ENCODE measurements around the gene CDC42EP5. TPM values are rescaled to one million over a fixed set of nuclear protein-coding genes. Genes with fewer than 3 reads are reported as not detected.

Gene CDC42EP5
- total and polyA plus RNA-seq, 3 donors from 2014 or later: 7.8 to 11.9 (median 10.2) TPM

DNA sequence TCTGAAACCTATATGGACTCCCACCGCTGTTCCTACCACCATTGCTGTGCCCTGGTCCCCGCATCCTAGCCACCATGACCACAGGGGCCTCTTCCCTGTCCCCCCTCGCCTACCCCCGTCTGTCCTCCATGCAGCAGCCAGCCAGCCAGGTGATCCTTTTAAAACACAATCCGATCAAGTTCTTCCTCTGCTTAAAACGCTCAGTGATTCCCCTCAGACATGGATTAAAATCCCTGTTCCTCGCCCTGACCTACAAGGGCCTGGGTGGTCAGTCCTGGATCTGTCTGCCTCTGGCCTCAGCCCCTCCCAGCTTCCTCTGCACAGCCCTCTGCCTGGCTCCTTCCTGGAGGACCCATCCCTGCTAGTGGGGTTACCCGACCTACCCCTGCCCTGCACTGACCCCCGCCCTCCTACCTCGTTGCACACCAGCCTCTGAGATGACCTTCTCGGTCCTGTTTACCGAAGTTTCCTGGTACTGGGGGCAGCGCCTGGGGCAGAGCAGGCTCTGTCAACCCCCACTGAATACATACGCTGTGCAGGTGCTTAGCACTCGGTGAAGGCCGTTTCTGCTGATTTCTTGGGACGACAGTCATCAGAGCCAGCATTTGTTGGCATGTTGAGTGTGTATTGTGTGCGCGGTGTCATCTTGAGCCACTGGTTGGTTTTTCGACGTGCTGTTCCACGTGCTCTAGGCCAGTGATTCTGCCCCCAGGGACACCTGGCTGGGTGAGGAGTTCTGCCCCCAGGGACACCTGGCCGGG is 38.8 kb downstream of the CDC42EP5 start:
- Histone ChIP-seq H3K4me1 (peaks cover 42% of the 10 kb centered on the region), H3K36me3 (ENCODE audit: low read depth, missing control alignments) (no peaks in the 10 kb centered on the region), H3K9me3 (no peaks in the 10 kb centered on the region), H3K27ac (no peak overlapping the region), H3K4me3 (no peak overlapping the region), H3K27me3 (no peaks in the 10 kb centered on the region)
- intact Hi-C loops (cut with DNase I; ENCODE audit: low total_unique reads): no loop called here
- no peak for DNase-seq
- WGBS, 2 donors: 62 to 75% methylated on average over 23 of the region's 23 CpGs
- TF ChIP-seq, protein P1, sequence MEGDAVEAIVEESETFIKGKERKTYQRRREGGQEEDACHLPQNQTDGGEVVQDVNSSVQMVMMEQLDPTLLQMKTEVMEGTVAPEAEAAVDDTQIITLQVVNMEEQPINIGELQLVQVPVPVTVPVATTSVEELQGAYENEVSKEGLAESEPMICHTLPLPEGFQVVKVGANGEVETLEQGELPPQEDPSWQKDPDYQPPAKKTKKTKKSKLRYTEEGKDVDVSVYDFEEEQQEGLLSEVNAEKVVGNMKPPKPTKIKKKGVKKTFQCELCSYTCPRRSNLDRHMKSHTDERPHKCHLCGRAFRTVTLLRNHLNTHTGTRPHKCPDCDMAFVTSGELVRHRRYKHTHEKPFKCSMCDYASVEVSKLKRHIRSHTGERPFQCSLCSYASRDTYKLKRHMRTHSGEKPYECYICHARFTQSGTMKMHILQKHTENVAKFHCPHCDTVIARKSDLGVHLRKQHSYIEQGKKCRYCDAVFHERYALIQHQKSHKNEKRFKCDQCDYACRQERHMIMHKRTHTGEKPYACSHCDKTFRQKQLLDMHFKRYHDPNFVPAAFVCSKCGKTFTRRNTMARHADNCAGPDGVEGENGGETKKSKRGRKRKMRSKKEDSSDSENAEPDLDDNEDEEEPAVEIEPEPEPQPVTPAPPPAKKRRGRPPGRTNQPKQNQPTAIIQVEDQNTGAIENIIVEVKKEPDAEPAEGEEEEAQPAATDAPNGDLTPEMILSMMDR (IDR thresholded peaks at IDR 0.05): no peak

DNA sequence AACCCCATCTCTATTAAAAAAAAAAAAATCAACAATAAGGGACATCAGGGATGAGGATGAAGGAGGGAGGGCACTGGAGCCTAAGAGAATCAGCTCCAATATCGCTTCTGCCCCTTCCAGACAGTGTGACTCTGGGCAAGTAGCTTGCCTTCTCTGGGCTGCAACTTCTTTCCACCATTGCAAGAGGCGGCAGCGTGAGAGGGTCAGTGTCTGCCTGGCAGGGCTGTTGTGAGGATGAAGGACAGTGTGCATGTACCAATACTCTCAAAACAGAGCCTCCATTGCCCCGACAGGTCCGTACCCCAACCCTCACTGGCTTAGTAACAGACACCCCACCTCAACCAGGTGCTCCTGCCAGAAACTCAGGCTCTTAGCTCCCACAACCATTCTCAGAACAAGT is 39.4 kb downstream of the CDC42EP5 start:
- no peak overlapping the region for H3K27ac ChIP-seq
- H3K27me3 ChIP-seq: no peaks in the 10 kb centered on the region
- H3K4me3 ChIP-seq: no peak overlapping the region
- peaks cover 42% of the 10 kb centered on the region for H3K4me1 ChIP-seq
- no peak for TF ChIP-seq POLR2A (IDR thresholded peaks at IDR 0.05)
- intact Hi-C loops (cut with DNase I; ENCODE audit: low total_unique reads): no loop called here
- no peaks in the 10 kb centered on the region for H3K36me3 ChIP-seq (ENCODE audit: low read depth, missing control alignments)
- no peak for DNase-seq
- no peaks in the 10 kb centered on the region for H3K9me3 ChIP-seq
- 92 to 97% methylated on average over 3 to 5 of the region's 5 CpGs for WGBS, 2 donors

DNA sequence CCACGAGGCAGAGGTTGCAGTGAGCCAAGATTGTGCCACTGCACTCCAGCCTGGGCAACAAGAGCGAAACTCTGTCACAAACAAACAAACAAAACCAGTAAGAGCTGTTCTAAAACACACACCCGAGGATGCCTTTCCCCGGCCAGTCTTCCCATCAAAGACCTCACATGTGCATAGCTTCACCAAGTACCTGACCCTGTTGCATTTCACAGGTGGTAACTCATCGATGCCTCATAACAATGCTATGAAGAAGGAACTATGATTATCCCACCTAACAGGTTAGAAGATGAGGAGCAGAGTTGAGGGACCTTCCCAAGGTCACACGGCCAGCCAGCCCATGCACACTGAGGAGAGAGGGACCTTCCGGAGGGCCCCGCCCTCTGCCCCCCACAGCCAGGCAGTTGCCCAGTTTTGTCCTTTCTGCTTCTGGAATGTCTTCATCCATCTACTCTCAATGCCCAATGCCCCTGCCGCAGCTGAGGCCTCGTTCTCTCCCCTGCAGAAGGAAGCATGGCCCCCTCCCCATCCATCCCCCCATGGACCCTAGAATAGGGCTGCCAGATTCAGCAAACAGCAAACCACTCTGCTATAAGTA is 40.9 kb downstream of the CDC42EP5 start:
- intact Hi-C loops (cut with DNase I; ENCODE audit: low total_unique reads): no loop called here

DNA sequence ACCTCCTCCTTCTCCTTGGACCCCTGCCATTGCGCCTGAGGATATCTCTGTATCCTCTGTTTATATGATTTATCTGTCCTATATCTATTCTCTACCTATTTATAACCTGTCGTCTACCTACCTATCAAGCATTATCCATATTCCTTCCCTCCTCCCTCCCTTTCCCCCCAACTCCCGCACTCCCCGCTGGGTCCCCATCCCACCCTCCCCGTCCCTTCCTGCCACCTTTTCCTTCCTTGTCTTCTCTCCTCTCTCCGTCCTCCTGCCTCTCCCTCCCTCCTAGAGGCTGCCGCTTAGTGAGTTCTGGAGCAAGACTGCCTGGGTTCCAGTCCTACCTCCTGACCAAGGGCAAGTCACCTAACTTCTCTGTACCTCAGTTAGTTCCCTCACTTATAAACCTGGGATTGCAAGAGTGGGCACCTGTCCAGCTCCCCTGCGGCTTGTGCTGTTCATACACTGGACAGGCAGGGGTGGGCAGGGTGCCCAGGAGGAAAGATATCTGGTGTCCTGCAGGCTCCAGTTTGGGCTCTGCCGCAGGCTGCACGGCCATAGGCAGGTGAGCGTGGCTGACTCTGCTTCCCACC is 41.7 kb downstream of the CDC42EP5 start:
- no peak for TF ChIP-seq POLR2A (IDR thresholded peaks at IDR 0.05)
- TF ChIP-seq, protein P1 (IDR thresholded peaks at IDR 0.05): no peak
- WGBS, 2 donors: 11 to 20% methylated on average over 11 of the region's 11 CpGs
- no peaks in the 10 kb centered on the region for H3K36me3 ChIP-seq (ENCODE audit: low read depth, missing control alignments)
- H3K27me3 ChIP-seq: no peaks in the 10 kb centered on the region
- peak; percentile 70 for DNase-seq
- no peak overlapping the region for H3K27ac ChIP-seq
- H3K4me3 ChIP-seq: peak overlapping the region in 1 of 2 donors; percentile 29
- H3K4me1 ChIP-seq: peaks cover 38% of the 10 kb centered on the region
- intact Hi-C loops (cut with DNase I; ENCODE audit: low total_unique reads): no loop called here
- H3K9me3 ChIP-seq: no peaks in the 10 kb centered on the region

More for the DNA sequence above, 40.9 kb downstream of the CDC42EP5 start:
- Histone ChIP-seq H3K36me3 (ENCODE audit: low read depth, missing control alignments) (no peaks in the 10 kb centered on the region), H3K4me1 (peaks cover 42% of the 10 kb centered on the region), H3K27ac (no peak overlapping the region), H3K4me3 (no peak overlapping the region), H3K27me3 (no peaks in the 10 kb centered on the region), H3K9me3 (no peaks in the 10 kb centered on the region)
- no peak for DNase-seq
- TF ChIP-seq, protein P1 (IDR thresholded peaks at IDR 0.05): no peak
- no peak for TF ChIP-seq POLR2A (IDR thresholded peaks at IDR 0.05)
- WGBS, 2 donors: 79 to 89% methylated on average over 10 of the region's 10 CpGs
